HEK293T (cell line): ENCODE measurements around the gene EPHA2.

ENCODE experiments used
- ARNT ChIP-seq: fragments of 450-650 bp; IDR thresholded peaks from 2 replicates; pipeline ENCODE4 v1.6.1; 2017; ENCODE audit warnings: mild to moderate bottlenecking
- CTBP1 ChIP-seq: fragments of 450-650 bp; IDR thresholded peaks from 2 replicates; pipeline ENCODE4 v1.6.1; 2016; ENCODE audit warnings: borderline replicate concordance
- FOXM1 ChIP-seq: fragments of 450-650 bp; IDR thresholded peaks from 2 replicates; pipeline ENCODE4 v1.6.1; 2017; ENCODE audit warnings: mild to moderate bottlenecking, borderline replicate concordance
- NFRKB ChIP-seq: fragments of 450-650 bp; IDR thresholded peaks from 2 replicates; pipeline ENCODE4 v1.6.1; 2016; ENCODE audit warnings: mild to moderate bottlenecking, moderate library complexity
- SUZ12 ChIP-seq: fragments of 450-650 bp; IDR thresholded peaks from 2 replicates; pipeline ENCODE4 v1.6.1; 2016; ENCODE audit warnings: mild to moderate bottlenecking

DNA sequence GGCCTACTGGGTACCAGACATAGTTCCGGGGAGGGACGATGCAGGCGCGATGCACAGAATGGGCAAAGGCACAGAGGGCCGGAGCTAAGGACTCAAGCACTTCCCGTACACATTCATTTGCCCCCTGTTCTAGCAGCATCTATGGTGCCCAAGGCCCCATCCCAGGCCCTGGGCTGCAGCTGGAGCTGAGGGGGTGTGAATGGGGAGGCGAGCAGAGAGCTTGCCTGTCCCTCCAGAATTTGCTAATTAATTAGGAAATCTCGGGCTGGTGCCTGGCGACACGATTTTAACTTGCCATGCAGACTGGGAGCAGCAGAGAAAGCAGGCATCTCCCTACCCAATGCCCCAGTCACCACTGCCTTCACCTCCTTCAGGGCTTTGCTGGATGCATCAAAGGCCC lies 35.9 kb downstream of the EPHA2 start:
- TF ChIP-seq ARNT (no peak), NFRKB (no peak), CTBP1 (no peak), FOXM1 (no peak), SUZ12 (no peak)
